ENCODE measurements around the gene SMPD4.
"Not testable (repeated sequence)": the region's sequence is repeated elsewhere in the genome, so short reads cannot be mapped to it uniquely, and the experiment has no call there.

The SMPD4 gene

GRCh38 chr2:130157825-130158514 lies 23.4 kb downstream of the SMPD4 start:
- DNase-seq (ENCODE audit: low read depth) = not testable (repeated sequence)

GRCh38 chr2:130157354-130157753 lies 24.0 kb downstream of the SMPD4 start:
- DNase-seq (ENCODE audit: low read depth) = not testable (repeated sequence)

GRCh38 chr2:130156624-130157004 lies 24.8 kb downstream of the SMPD4 start:
- DNase-seq (ENCODE audit: low read depth) = no peak

- not testable (repeated sequence) for DNase-seq (ENCODE audit: low read depth)
Measured at GRCh38 chr2:130155956-130156623, 25.3 kb downstream of the SMPD4 start.

- DNase-seq (ENCODE audit: low read depth) = no peak
Measured at GRCh38 chr2:130154773-130155765, 26.3 kb downstream of the SMPD4 start.

GRCh38 chr2:130154423-130154770 lies 27.0 kb downstream of the SMPD4 start:
- not testable (repeated sequence) for DNase-seq (ENCODE audit: low read depth)

GRCh38 chr2:130153721-130154422 lies 27.5 kb downstream of the SMPD4 start:
- DNase-seq (ENCODE audit: low read depth) = not testable (repeated sequence)

- no peak for DNase-seq (ENCODE audit: low read depth)
Measured at GRCh38 chr2:130152816-130153595, 28.4 kb downstream of the SMPD4 start.

GRCh38 chr2:130152136-130152815 lies 29.1 kb downstream of the SMPD4 start:
- DNase-seq (ENCODE audit: low read depth) = not testable (repeated sequence)

GRCh38 chr2:130151145-130151512 lies 30.3 kb downstream of the SMPD4 start:
- DNase-seq (ENCODE audit: low read depth) = not testable (repeated sequence)

- DNase-seq (ENCODE audit: low read depth) = no peak
Measured at GRCh38 chr2:130150181-130151144, 30.9 kb downstream of the SMPD4 start.

GRCh38 chr2:130148515-130148914 lies 32.9 kb downstream of the SMPD4 start:
- not testable (repeated sequence) for DNase-seq (ENCODE audit: low read depth)

- DNase-seq (ENCODE audit: low read depth) = not testable (repeated sequence)
Measured at GRCh38 chr2:130145006-130145414, 36.4 kb downstream of the SMPD4 start, which contains the start of gene CCDC74B. TSS of gene CCDC74B (minus strand) at chr2:130145112. CDS start at chr2:130144996, 116 bp downstream.

GRCh38 chr2:130143266-130144039 lies 37.9 kb downstream of the SMPD4 start:
- not testable (repeated sequence) for DNase-seq (ENCODE audit: low read depth)

- DNase-seq (ENCODE audit: low read depth) = not testable (repeated sequence)
Measured at GRCh38 chr2:130142396-130143265, 38.8 kb downstream of the SMPD4 start.

GRCh38 chr2:130141645-130142370 lies 39.6 kb downstream of the SMPD4 start:
- DNase-seq (ENCODE audit: low read depth) = not testable (repeated sequence)

GRCh38 chr2:130141002-130141401 lies 40.4 kb downstream of the SMPD4 start:
- DNase-seq (ENCODE audit: low read depth) = not testable (repeated sequence)
